GM18508 (cell line): ENCODE results near the gene THADA.
"Not testable (repeated sequence)": the region's sequence is repeated elsewhere in the genome, so short reads cannot be mapped to it uniquely, and the experiment has no call there.

ENCODE experiments used
- ATAC-seq: cut with Tn5 transposase; IDR thresholded peaks from one replicate; pipeline ENCODE4 v1.9.1; 2021; ENCODE audit warnings: moderate number of reproducible peaks; ENCODE audit not compliant: insufficient read depth, unreplicated experiment

Gene THADA

DNA sequence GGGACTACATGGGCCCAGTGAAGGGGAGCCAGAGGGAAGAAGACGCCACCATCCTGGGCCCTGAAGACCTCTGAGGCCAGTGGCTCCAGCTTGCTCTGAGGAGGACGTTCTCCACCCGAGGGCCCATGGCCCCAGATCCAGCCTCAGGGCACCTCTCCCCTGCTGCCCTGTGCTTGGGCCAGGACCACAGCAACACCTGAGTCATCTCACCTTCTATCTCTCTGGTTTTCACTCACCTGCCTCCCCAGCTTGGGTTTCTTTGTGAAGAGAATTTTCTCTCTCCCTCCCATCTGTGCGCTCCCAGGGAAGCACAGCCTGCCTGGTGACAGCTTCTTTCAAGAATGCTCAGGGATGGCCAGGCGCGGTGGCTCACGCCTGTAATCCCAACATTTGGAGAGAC, 389.2 kb downstream of the THADA start:
- no peak for ATAC-seq

DNA sequence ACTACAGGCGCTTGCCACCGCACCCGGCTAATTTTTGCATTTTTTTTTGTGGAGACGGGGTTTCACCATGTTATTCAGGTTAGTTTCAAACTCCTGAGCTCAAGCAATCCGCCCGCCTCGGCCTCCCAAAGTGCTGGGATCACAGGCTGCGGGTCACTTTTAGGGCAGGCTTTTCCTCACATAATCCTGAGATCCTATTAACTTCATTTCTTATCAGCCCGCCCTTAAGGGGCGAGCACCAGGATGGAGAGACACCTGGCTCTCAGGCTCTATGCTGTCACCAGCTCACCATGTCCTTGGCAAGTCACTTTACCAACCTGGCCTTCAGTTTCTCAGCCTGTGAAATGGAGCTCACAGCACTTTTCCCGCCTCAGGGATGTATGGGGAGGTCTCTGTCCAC, 392.5 kb downstream of the THADA start:
- no peak for ATAC-seq

DNA sequence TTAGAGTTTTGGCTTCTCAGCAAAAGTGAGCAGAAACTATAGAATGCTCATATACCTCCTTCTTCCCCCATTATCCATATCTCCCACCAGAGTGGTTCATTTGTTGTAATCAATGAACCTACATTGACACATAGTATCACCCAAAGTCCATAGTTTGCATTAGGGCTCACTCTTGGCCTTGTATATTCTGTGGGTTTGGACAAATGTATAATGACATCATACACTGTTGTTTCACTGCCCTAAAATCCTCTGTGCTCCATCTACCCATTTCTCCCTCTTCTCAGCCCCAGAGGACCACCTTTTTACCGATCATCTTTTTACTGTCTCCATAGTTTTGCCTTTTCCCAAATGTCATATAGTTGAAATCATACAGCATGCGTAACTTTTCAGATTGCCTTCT, 393.5 kb downstream of the THADA start:
- ATAC-seq: no peak

DNA sequence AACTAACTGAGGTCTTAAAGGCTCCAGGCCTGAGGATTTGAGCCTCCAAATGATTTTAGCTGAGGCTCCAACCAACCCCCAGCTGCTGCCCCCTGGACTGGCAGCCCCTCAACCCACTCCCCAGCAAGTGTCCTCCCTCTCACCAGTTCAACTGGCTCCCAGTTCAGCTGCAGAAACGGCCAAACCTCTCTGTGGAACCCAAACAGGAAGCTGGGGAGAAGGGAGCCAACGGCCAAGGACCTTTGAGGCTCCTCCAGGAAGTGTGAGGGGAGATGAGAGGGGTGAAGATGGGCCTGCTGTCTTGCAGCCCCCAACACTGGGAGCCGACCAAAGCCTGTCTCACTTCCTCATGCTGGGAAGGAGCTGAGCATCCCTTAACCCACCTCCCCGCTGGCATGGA, 394.3 kb downstream of the THADA start:
- ATAC-seq: no peak

DNA sequence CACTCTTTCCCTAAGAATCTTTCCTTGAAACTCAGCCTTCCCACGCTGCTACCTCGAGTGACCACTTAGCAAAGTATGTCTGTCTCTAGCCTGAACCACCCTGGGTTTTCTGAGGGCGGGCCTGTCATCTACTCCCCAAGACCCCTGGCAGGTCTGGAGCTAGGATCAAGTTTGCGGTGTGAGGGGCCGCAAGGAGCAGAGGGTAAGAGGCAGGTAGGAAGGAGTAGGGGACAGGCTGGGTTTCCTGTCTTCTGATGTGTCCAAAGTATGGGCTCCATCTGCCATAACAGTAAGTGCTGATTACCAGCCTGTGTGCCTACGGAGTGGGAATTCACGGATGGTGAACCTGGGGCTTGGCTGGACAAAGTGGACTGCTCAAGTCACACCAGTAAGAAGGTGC, 394.8 kb downstream of the THADA start:
- no peak for ATAC-seq

DNA sequence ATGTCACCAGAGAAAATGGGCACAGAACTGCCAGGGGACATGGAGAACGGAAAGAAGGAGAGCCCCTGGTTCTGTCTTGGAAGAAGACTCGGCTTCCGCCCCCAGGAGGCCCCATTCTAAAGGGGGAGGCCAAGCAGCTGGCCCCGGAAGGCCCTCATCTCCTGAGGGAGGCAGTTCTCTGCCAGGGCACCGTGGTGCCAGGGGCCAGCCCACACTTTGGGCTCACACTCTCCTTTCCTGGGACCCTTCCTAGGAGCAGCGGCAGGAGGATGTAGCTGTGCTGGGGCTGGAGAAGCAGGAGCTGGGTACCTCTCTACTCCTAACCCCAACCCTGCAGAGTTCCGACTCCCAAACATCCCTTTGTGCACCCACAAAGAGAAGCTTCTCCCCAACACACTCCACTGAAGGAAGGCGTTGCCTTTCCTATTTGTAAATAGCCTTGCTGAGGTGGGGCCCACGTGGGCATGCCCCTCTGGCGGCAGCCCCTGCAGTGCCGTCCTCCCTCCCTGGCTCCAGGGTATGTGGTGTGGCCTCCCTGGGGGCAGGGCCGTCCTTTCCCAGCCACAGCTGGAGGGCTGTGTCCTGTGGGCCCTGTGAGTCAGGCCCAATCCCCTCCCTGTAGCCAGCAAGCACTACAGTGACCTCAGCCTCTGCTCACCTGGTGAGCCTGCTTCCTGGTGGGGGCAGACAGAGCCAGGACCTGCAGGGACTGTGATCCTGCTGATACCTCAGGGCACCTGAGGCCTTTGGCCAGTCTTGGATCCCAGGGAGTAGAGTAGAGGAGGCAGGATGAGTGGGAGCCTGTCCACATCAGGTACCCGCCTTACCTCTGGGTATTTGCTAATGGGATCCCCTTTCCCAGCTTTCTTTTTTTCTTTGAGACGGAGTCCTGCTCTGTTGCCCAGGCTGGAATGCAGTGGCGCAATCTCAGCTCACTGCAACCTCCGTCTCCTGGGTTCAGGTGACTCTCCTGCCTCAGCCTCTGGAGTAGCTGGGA, 396.0 kb downstream of the THADA start:
- ATAC-seq: no peak

DNA sequence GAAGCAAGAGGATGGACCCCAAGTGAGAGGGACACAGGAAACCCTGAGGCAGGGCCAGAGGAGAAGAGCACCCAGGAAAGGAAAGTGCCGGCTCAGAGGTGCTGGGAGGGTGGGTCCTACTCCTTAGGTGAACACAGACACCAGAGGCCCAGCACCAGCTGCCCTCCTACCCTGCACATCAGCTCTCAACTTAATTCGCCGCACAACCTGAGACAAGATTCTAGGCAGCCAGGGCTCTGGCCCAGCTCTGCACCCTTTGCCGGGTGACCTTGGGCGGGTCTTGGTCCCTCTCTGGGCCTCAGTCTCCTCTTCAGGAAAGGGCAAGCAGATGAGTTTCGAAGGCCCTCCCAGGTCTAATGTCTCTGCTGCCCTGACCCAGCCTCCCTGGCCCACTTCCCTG, 397.6 kb downstream of the THADA start:
- ATAC-seq: no peak

DNA sequence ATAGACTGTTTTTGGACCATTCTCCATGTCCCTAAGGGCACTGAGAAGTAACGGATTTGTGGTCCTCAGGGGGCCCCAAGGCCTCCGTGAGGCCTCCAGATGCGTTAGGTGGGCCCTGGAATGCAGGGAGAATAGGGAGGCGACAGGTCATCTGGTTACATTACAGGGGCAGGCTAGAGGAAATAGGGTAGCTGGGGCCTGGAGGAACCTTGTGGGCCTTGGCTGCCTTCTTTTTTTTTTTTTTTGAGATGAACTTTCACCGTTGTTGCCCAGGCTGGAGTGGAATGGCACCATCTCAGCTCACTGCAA, 398.3 kb downstream of the THADA start:
- ATAC-seq: no peak

DNA sequence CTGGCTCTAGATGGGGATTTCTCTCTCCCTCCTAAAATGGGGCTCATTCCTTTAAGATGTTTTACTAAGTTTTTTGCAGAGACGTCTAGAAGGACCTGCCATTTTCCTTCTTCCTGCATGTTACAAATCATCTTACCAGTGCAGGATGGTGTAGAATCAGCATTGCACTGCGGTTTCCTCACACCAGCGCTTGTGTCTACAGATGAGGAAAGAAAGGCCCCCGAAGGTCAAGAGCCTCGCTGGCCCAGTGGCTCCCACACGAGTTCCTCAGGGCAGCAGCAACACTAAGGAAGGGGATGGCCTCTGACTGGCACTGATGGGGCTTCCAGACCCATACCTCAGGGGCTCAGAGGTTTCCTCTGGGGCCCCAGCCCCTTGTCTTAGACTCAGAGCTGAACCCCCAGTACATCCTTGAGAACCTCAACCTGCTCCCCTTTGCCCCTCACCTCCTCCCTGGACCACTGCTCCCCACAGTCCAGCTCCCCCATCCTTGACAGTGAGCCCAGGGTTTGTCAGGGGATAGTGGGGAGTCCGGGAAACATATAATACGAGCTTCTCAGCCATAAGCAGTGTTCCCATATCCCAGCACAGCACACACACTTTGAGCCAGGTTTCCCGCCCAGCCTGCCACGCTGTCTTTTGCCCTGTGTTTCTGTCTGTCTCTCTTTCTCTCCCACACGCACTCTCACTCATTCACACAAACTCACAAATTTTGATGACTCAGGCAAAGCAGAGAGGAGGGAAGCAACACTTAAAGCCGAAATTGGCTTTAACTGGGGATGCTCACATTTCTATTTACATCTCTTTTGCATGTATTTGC, 398.9 kb downstream of the THADA start:
- ATAC-seq: no peak

DNA sequence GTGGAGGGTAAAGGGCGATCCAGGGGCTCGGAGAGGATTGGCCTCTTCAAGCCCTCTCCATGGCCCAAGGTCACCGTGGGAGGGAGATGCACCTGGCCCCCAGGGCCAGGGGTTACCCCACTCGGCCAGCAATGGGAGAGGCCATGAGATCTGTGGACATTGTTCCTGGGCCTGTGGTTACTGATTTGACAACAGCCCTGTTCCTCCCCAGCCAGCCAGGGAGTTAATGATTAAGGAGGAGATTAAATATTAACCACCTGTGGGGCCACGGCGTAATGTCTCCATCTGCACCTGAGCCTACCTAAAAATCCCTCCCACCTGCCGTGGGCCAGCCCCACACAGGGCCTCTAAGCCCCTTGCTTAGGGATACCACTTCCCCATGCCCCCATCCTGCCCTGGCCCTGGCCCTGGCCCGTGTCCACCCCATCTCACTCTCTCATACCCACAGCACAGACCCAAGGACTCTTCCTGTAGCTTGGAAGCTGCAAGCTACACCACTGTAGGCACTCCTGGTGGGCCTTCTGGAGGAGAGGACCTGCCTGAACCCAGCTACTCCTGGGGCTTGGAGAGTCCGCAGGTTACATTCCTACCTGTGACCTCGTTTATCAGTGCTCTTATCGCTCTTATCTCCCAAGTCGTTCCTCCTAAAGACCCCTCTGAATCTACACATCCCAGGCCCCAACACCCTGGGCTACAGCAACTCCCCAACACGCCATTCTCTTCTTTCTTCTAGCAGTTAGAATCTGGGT, 401.5 kb downstream of the THADA start:
- ATAC-seq: peak; percentile 44

DNA sequence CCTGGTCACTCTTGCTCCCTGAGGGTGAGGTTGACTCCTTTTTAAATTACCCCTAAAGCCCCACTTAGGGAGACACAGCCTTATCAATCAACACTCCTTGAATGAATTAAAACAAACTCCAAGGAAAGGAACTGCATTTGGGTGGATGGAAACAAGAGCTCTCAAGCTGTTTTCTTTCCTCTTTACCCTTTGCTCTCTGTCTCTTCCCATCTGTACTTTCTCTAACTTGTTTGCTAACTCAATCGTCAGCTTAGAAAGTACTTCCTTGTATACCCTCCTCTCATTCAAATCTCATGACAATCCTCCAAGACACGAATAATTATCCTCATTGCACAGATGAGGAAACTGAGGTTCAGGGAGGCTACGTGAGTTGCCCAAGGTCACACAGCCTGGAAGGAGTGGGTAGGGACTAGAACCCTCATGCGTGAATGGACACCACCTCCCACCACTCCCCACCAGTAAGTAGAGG, 402.2 kb downstream of the THADA start:
- no peak for ATAC-seq

DNA sequence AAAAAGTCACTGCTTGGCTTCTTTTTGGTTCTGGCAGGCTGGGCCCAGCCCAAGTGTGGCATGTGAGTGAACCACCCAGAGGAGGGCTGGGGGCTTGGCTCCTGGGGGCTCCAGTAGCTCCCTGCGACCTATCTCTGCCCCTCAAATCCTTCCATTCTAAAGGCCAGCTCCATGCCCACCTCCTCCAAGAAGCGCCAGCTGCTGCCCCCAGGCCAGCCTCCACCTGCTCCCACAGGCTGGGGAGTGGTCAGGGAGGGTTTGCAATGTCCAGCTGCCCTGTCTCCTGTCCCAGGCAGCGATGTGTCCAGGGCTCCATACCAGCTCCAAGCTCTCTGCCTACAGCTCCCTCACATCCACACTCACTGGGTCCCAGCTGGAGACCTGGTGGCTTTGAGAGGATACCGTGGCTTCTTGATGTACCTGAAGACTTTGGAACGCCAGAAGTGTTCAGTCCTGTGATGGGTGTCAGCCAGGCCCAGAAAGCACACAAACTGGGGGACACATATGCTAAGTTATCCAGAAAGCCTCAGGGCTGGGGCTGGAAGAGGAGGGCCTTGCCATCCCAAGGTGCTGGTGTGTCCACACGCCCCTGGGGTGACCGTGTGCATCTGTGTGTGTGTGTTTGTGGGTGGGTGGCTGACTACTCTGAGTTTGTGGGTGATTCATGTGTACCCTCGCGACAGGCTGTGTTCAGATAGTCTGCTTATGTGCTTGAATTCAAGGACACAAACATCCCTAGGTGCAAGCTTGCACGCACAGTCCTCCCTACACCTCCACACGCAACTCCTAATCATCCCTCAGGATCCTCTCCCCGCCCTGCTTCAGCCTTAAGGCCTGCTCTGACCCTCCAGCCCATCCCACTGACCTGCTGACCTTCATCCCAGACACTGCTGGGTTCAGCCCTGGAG, 402.8 kb downstream of the THADA start:
- ATAC-seq: no peak

DNA sequence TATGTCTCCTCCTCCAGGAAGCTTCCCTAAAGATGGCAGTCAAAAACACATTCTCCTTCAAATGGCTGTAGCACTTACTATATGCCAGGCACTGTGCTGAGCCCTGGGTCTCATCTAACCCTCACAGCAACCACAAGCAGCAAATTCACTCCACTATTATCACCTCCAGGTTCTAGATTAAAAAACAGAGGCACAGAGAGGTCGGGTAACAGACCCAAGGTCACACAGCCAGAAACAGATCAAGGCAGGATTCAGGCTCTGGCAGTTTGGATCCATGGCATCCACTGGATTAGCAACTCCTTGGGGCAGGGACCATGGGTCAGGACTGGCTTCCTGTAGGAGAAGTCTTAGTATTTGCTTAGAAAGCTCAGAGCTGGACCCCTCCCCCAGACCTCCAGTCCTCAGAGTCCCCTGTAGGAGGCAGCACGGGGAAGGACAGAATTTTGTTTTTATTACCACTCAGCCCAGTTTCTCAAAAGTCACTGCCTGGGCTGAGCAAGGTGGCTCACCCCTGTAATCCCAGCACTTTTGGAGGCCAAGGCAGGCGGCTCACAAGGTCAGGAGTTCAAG, 403.8 kb downstream of the THADA start:
- ATAC-seq: no peak

DNA sequence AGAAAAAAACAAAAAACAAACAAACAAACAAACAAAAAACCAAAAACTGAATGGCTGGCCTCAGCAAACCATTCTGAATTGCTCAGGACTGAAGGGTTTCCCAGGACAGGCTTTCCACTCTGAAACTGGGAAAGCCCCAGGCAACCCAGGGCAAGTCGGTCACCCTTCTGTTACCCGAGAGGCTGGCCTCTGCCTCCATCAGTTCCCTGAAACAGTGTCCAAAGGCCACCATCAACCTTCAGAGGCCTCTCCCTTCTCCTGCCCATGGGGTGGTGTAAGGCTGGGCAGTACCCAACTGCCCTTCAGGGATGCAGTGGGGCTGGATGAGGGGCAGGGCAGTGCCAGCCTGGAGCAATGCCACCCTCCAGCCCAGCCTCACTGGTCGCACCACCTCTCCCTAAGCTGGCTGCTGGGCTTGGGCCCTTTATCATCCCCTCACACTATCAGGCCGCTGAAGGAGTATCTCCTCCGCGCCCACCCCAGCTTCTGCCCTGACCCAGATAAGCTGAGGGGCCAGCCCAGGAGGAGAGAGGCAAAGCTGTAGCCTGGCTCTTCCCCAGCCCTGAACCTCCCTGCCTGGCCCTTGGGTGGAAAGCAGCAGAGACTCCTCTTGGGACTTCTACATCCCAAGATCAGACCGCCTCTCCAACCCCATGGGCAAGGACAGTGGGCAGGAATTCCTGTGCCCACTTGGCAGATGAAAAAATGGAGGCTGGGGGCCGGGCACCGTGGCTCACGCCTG, 405.4 kb downstream of the THADA start:
- ATAC-seq: no peak

DNA sequence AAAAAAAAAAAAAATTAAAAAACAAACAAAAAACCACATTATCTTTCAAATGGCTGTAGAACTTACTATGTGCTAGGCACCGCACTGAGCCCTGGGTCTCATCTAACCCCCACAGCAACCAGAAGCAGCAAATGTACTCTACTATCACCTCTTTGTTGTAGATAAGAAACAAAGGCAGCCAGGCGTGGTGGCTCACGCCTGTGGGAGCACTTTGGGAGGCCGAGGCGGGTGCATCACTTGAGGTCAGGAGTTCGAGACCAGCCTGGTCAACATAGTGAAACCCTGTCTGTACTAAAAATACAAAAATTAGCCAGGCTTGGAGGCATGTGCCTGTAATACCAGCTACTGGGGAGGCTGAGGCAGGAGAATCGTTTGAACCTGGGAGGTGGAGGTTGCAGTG, 406.0 kb downstream of the THADA start:
- ATAC-seq: not testable (repeated sequence)

DNA sequence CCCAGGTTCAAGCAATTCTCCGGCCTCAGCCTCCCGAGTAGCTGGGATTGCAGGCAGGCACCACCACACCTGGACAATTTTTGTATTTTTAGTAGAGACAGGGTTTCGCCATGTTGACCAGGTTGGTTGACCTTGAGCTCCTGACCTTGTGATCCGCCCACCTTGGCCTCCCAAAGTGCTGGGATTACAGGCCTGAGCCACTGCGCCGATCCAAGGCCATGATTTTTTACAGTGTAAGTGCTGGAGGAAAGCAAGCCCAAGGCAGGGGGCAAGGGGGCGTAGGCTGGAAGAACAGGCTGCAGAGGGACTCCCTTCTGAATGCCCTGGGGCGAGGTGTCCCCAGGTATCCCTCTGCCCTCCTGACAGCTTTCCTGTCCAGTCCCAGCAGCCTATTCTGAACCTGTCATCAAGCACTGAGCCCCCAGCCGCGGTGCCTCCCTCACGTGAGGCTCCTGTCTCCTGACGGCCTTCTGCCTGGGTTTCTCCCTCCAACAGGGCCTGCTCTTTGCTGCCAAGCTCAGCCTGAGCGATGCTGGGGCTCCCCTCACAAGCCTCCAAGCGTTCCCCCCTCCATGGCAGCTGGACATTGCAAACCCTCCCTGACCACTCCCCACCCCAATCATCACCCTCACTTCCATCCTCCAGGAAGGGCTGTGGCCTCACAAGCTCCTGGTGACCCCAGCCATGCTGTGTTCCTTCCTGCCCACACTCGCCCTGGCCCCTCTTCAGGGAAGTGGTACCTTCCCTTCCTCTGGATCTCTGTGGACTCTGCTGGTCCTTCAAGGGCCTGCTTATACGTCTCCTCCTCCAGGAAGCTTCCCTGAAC, 407.1 kb downstream of the THADA start:
- ATAC-seq: no peak

DNA sequence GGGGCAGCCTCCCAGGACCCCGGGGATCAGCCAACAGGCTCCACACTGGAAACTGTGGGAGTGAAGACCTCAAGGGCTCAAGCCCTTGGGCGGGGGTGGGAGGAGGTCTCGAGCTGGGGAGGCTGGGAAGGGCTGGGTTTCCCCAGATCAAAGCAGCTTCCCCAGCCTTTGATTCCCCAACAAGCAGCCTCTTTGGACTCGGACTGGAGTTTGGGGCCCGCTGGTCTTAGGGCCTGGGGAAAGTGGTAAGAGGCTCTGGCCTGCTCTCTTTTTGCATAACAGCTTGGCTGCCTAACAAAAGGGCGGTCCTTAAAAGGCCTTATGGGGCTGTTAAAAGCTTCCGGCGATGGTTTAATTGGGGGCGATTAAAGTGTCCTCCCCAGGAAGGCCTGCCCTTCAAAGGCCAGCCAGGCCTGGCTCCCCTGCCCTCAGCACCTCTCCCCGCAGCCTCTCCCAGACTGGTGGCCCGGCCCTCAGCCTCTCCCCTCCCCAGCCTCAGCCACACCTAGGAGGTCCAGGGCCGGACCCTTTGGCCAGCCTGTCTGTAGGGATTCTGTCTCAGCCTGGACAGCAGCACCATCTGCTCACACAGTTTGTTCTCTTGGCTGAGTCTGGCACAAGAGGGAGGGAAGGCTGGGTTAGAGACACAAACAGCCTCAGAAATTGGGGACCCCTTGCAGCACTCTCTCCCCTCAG, 409.0 kb downstream of the THADA start:
- ATAC-seq: no peak
